Lung (tissue), 10 donors: ENCODE data around the gene GOLGA8T. TPM values are rescaled to one million over a fixed set of nuclear protein-coding genes. Genes with fewer than 3 reads are reported as not detected.
A peak's percentile ranks its signal among the peaks of the same experiment; 100 is the strongest.
"Not testable (repeated sequence)": the region's sequence is repeated elsewhere in the genome, so short reads cannot be mapped to it uniquely, and the experiment has no call there.

Experiments used
- ATAC-seq: fragments of 200-7000 bp; cut with Tn5 transposase; one replicate; pipeline ENCODE4 v1.9.1; 2020; ENCODE audit warnings: moderate number of reproducible peaks; ENCODE audit not compliant: insufficient read depth, low FRiP score
- DNase-seq, 3 donors: peaks; one replicate each; pipeline ENCODE4 v3.0.0-alpha.2; 2013 to 2017
- H3K27ac ChIP-seq, 2 donors: one replicate each; pipeline ENCODE4 v1.5.1; 2013; ENCODE audit warnings: mild to moderate bottlenecking in 2 of 2, moderate library complexity in 2 of 2, control low read depth in 1 of 2, inconsistent platforms in 1 of 2, low read depth in 1 of 2, low read length in 1 of 2
- H3K27me3 ChIP-seq, 3 donors: one replicate each; pipeline ENCODE4 v1.5.1; 2013; ENCODE audit warnings: low read length in 2 of 3; ENCODE audit not compliant: control insufficient read depth in 3 of 3, insufficient read depth in 3 of 3
- H3K36me3 ChIP-seq, 4 donors: one replicate each; pipeline ENCODE4 v1.5.1; 2013; ENCODE audit warnings: low read length in 4 of 4, mild to moderate bottlenecking in 1 of 4, moderate library complexity in 1 of 4; ENCODE audit not compliant: control insufficient read depth in 4 of 4, insufficient read depth in 4 of 4
- H3K4me1 ChIP-seq, 5 donors: one replicate each; pipeline ENCODE4 v1.5.1; 2013; ENCODE audit warnings: low read length in 5 of 5, mild to moderate bottlenecking in 2 of 5, moderate library complexity in 1 of 5; ENCODE audit not compliant: control insufficient read depth in 5 of 5, insufficient read depth in 5 of 5
- H3K4me3 ChIP-seq: one replicate; pipeline ENCODE4 v1.5.1; 2013; ENCODE audit warnings: mild to moderate bottlenecking, control low read depth, moderate library complexity
- H3K9ac ChIP-seq, 2 donors: one replicate each; pipeline ENCODE4 v1.5.1; 2013; ENCODE audit warnings: low read length in 2 of 2, control low read depth in 1 of 2; ENCODE audit not compliant: insufficient read depth in 1 of 2
- H3K9me3 ChIP-seq, 4 donors: one replicate each; pipeline ENCODE4 v1.5.1; 2013; ENCODE audit warnings: low read length in 3 of 4, mild to moderate bottlenecking in 1 of 4, moderate library complexity in 1 of 4; ENCODE audit not compliant: control insufficient read depth in 4 of 4, insufficient read depth in 3 of 4
- WGBS, 2 donors: extraction: QIAGEN DNeasy Blood & Tissue Kit; methylation state at CpG; one replicate each; pipeline ENCODE4 v1.1.7; 2013; 5-methylcytosine and 5-hydroxymethylcytosine counted together
- polyA plus RNA-seq, 2 donors: library from polyadenylated mRNA; stranded (reverse); fragments of 200-250 nt; gene quantifications; one replicate each; pipeline ENCODE4 v1.2.1, GENCODE V29; 2013
- total RNA-seq, 2 donors: library from RNA; depleted of rRNA in 1 of 2; stranded (reverse); fragments of >200 nt in 1 of 2; gene quantifications; one replicate each; pipeline ENCODE4 v1.2.1, GENCODE V29; 2014 to 2021
- donor health status: Bipolar disorder and iron deficiency.
- donor health status: healthy.
- donor health status: DM: yes; HTN: yes; CAD: no.

GOLGA8T gene
- total and polyA plus RNA-seq, 4 donors = 0.07 to 0.80 TPM; not detected in 2

DNA sequence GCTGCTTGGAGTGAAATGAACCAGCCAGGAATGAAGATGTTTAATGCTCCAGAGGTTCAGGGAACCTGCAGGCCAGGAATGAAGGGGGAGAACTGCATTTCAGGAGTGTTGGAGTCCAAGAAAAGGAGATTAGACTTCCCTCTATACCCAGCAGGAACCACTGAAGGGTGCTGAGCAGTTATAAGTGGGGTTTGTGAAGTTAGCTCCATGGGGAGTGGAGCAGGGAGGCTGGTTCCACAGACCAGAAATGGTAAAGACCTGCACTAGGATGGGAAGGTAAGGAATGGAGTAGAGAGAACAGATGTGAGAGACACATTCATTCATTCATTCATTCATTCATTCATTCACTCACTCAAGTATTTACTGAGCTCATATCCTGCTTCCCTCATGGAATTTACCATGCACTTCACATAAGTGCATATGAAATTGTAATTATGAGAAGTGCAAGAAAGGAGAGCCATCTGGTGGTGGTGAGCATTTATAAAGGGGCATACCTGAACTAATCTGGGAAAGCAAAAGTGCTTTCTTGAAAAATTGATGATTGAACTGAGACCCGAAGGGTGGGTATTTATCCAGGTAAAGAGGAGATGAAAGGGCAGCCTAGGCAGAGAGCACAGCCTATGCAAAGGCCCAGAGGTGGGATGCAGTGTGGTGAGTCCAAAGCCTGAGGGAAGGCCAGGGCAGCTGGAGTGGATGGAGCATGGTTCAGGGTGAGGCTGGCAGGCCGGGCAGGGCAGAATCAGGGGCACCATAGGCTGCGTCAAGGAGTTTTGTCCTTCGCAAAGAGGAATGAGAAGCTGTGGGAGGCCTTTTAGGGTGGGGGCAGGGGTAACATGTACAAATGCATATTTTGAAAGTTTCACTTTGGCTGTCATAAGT is 27.9 kb downstream of the GOLGA8T start:
- not testable (repeated sequence) for H3K9ac ChIP-seq, H3K36me3 ChIP-seq, H3K4me3 ChIP-seq, H3K27ac ChIP-seq, H3K27me3 ChIP-seq, DNase-seq, H3K4me1 ChIP-seq, ATAC-seq, H3K9me3 ChIP-seq
- 66 to 72% methylated on average over 4 of the region's 4 CpGs for WGBS, 2 donors

DNA sequence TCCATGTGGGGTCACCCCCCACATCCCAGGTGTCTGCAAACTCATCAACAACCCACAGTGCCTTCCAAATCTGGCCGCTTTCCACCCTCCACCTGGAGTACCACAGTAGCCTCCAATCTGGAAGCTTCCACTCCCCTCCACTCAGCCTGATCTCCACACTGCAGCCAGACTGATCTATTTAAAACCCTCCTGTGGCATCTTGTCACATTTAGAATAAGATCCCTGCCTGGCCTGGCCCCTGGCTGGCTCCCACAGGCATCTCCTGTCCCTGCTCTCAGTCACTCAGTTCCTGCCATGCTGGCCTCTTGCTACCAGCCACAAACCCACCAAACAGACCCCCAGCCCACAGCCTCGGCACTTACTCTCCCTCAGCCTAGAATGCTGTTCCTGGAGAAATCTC is 28.9 kb downstream of the GOLGA8T start:
- not testable (repeated sequence) for H3K36me3 ChIP-seq, H3K27me3 ChIP-seq, ATAC-seq, H3K9ac ChIP-seq, DNase-seq, H3K27ac ChIP-seq, H3K9me3 ChIP-seq, H3K4me3 ChIP-seq, H3K4me1 ChIP-seq
- WGBS, 2 donors = 38 to 51% methylated on average over 1 of the region's 2 CpGs

DNA sequence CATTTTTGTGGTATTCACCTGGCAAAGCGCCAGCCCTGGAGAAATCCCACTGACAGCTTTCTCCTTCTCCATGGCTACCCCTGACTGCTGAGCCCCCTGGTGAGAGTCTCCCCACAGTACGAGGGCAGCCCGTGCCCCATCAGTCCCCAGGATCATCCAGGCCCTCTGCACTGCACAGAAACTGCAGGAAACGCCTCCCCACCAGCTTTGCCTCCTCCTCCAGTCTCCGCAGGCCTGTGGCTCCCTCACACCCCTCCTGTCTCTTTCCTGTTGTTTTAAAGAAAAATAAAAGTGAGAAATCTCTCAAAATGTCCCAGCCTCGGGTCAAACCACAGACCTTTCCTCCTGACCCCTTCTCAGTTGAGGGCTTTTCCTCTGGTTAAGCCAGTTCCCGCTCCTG is 29.4 kb downstream of the GOLGA8T start:
- not testable (repeated sequence) for ATAC-seq, H3K36me3 ChIP-seq, H3K27ac ChIP-seq

DNA sequence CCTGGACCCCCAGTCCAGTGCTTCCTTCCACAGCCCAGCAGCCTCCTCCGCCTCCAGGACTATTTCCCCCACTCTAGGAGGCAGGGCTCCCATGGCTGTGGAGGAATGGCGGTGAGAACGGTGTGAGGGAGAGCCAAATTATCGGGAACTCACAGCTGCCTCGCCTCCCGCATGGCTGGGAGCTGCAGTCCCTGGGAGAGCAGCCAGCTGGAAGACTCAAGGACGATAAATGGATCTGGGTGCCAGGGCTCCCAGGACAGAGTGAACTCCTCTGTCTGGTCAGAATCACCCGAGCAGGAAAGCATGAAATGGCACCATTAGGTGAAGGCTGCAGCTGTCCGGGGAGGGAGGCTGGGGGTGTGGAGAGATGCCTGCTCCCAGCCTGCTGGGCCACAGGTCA is 32.6 kb downstream of the GOLGA8T start:
- not testable (repeated sequence) for ATAC-seq, H3K36me3 ChIP-seq, H3K4me1 ChIP-seq, H3K4me3 ChIP-seq, DNase-seq, H3K27me3 ChIP-seq, H3K27ac ChIP-seq, H3K9ac ChIP-seq, H3K9me3 ChIP-seq
- WGBS, 2 donors = no CpG with 5 or more reads among the region's 9 CpGs

More for the DNA sequence above, 29.4 kb downstream of the GOLGA8T start:
- H3K4me1 ChIP-seq, H3K4me3 ChIP-seq, DNase-seq, H3K27me3 ChIP-seq, H3K9ac ChIP-seq, H3K9me3 ChIP-seq: not testable (repeated sequence)
- WGBS, 2 donors = 14 to 27% methylated on average over 1 to 2 of the region's 7 CpGs

DNA sequence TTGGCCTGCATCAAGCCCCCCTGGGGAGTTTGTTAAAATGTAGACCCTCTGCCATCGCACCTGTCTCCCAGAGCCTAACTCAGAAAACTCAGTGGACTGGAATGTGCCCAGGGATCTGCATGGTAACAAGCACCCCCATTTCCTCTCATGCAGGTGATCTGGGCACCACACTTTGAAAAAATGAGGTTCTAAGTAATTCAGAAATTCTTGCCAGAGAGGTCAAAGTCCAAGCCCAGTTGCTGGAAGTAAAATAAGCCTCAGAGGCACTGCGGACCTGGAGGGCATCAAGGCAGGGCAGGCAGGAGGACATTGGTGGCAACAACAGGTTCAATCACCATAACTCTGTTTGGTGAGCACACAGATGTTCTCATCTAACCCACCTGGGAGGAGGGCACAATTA is 33.0 kb downstream of the GOLGA8T start:
- DNase-seq, H3K27me3 ChIP-seq, H3K36me3 ChIP-seq, H3K4me3 ChIP-seq, H3K9me3 ChIP-seq, H3K4me1 ChIP-seq, H3K27ac ChIP-seq, ATAC-seq, H3K9ac ChIP-seq: not testable (repeated sequence)
- WGBS, 2 donors = no CpG with 5 or more reads among the region's 2 CpGs

DNA sequence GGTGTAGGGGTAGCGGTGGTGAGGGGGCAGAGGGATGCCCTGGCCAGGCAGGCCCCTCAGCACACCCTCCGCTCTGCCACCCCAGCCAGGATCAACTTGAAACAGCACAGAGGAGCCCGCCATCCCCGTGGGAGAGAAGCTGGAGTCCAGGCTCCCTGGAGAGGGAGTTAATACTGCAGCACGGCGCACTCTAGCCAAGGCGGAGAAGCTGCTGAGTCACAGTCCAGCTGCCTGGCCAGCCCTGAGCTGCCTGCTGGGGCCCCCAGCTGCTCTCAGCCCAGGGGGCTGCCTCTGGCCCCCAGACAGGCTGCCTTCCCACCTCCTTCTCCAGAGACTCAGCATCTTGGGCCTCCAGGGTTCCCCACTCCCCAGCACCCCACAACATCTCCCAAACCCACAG is 36.6 kb downstream of the GOLGA8T start:
- H3K4me1 ChIP-seq, H3K36me3 ChIP-seq, ATAC-seq, H3K27me3 ChIP-seq, H3K4me3 ChIP-seq, H3K27ac ChIP-seq, H3K9ac ChIP-seq, H3K9me3 ChIP-seq, DNase-seq: not testable (repeated sequence)
- WGBS, 2 donors = no CpG with 5 or more reads among the region's 7 CpGs

DNA sequence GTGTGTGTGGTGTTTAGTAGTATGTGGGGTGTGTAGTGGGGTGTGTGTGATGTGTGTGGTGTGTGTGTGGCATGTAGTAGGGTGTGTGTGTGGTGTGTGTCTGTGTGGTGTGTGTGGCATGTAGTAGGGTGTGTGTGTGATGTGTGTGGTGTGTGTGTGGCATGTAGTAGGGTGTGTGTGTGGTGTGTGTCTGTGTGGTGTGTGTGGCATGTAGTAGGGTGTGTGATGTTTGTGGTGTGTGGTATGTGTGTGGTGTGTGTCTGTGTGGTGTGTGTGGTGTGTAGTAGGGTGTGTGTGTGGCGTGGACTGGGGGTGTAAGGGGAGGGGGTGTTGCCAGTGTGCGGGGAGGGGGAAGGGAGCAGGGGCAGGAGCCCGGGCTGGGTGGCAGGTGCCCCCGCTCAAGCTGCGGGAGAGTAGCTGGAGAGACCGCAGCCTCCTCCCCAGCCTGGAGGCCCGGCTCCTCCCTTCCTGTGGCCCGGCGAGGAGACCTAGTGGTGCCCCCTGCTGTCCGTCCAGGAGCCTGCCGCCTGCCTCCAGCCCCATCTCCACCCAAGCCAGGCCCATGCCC is 38.3 kb downstream of the GOLGA8T start:
- DNase-seq = peak in 1 of 3 donors; percentile 0
- not testable (repeated sequence) for H3K4me3 ChIP-seq, H3K4me1 ChIP-seq, H3K36me3 ChIP-seq, H3K27me3 ChIP-seq, H3K27ac ChIP-seq, H3K9me3 ChIP-seq, H3K9ac ChIP-seq, ATAC-seq
- WGBS, 2 donors = 27 to 38% methylated on average over 1 to 6 of the region's 11 CpGs

DNA sequence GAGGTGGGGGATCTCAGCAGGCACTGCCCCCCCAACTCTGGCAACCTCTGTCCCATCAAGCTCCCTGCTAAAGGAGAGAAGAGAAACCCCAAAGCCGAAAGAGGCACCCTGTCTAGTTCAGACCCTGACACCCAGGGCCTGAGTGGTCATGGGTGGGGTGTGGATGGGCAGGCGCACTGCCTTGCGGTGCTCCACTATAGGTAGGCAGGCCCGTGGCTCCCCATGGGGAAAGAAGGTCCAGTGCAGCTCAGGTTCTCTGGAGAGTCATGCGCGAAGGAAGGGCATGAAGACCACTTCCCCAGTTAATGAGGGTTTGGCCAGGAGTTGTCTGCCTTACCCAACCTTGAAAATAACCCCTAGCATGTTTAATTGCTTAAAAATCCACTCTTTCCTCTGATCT is 40.4 kb downstream of the GOLGA8T start:
- H3K4me1 ChIP-seq, H3K9ac ChIP-seq, H3K27me3 ChIP-seq, H3K36me3 ChIP-seq, DNase-seq, H3K27ac ChIP-seq, H3K9me3 ChIP-seq, ATAC-seq, H3K4me3 ChIP-seq: not testable (repeated sequence)
- WGBS, 2 donors = 94 to 96% methylated on average over 3 to 6 of the region's 6 CpGs
